H1 (cell line): ENCODE data around the gene SBK1. TPM values are rescaled to one million over a fixed set of nuclear protein-coding genes. Genes with fewer than 3 reads are reported as not detected.

ENCODE experiments used
- CEBPB ChIP-seq: IDR thresholded peaks from 2 replicates; pipeline ENCODE4 v1.6.1; 2012; ENCODE audit warnings: low read depth, low read length
- CHD1 ChIP-seq: IDR thresholded peaks from 2 replicates; pipeline ENCODE4 v1.6.1; 2012; ENCODE audit warnings: low read depth, low read length, improper control_type of control experiment
- EGR1 ChIP-seq: IDR thresholded peaks from 2 replicates; pipeline ENCODE4 v1.6.1; 2011; ENCODE audit warnings: low read depth, low read length, borderline replicate concordance
- KDM1A ChIP-seq: fragments of 200-600, 300-600 bp; sonication (generic); IDR thresholded peaks from 2 replicates; pipeline ENCODE4 v1.7.1; 2016; ENCODE audit warnings: mild to moderate bottlenecking, low read length, borderline replicate concordance
- RFX5 ChIP-seq: IDR thresholded peaks from 2 replicates; pipeline ENCODE4 v1.6.1; 2011; ENCODE audit warnings: low read depth, low read length, improper control_type of control experiment, borderline replicate concordance
- polyA plus RNA-seq, 7 experiments: library from polyadenylated mRNA; depleted of rRNA in 3 of 7; stranded (reverse) in 5 of 7; unstranded in 2 of 7; fragments of >200 nt in 5 of 7; fragments of 200-250 nt in 2 of 7; gene quantifications; 1 replicate in 5 of 7; 2 replicates in 1 of 7; 4 replicates in 1 of 7; pipeline versions ENCODE4 v1.2.1 to v1.2.3, GENCODE V29; 2011 to 2013; ENCODE audit warnings: missing spikeins in 2 of 7, mixed read lengths in 2 of 7
- total RNA-seq: library from RNA; stranded (reverse); fragmentation: NEBNext Ultra II Directional; extraction: Animal tissue kit (Norgen Biotek cat#: 25700); gene quantifications from 2 replicates; pipeline ENCODE4 v1.2.1, GENCODE V29; 2021
- TF ChIP-seq, protein P1 (sequence below), 3 experiments: IDR thresholded peaks; 1 replicate in 2 of 3; 2 replicates in 1 of 3; pipeline versions ENCODE4 v1.5.1 to v1.6.1; 2011; ENCODE audit warnings: low read length in 3 of 3, mild to moderate bottlenecking in 3 of 3, inconsistent platforms in 2 of 3, low read depth in 1 of 3, moderate library complexity in 1 of 3; ENCODE audit not compliant: insufficient read depth in 1 of 3; ENCODE audit errors: control extremely low read depth in 1 of 3

SBK1 gene
- total and polyA plus RNA-seq, 2 of the 8 experiments (the other 6 are each of a cell fraction or from before 2014, with no cell fraction given), result 18.2 to 73.9 TPM

DNA sequence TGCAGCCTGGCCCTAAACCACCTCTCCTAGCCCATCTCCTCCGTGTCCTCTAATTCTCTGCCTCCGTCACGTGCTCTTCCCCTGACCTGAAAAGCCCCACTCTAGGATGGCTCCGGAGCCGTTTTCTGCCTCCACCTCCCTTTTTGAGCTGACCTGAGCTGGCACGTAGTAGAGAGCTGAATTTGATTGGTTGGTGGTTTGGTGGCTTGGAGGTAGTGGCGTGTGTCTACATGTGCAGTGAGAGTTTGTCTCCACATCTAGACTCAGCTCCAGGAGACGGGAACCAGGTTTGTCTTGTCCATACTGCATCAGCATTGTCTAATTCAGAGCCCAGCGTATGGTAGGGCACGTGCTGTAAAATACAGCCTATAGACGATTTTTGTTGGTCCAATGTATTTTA, 3.0 kb downstream of the SBK1 start (continued):
- TF ChIP-seq KDM1A (no peak), EGR1 (no peak), RFX5 (no peak), CEBPB (no peak), CHD1 (no peak)
- TF ChIP-seq, protein P1, sequence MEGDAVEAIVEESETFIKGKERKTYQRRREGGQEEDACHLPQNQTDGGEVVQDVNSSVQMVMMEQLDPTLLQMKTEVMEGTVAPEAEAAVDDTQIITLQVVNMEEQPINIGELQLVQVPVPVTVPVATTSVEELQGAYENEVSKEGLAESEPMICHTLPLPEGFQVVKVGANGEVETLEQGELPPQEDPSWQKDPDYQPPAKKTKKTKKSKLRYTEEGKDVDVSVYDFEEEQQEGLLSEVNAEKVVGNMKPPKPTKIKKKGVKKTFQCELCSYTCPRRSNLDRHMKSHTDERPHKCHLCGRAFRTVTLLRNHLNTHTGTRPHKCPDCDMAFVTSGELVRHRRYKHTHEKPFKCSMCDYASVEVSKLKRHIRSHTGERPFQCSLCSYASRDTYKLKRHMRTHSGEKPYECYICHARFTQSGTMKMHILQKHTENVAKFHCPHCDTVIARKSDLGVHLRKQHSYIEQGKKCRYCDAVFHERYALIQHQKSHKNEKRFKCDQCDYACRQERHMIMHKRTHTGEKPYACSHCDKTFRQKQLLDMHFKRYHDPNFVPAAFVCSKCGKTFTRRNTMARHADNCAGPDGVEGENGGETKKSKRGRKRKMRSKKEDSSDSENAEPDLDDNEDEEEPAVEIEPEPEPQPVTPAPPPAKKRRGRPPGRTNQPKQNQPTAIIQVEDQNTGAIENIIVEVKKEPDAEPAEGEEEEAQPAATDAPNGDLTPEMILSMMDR (IDR thresholded peaks at IDR 0.05; ENCODE audit: control extremely low read depth in 1 of 3, insufficient read depth in 1 of 3, low read depth in 1 of 3, low read length in 3 of 3), result no peak
